ENCODE data around the gene CASQ1. TPM values are rescaled to one million over a fixed set of nuclear protein-coding genes. Genes with fewer than 3 reads are reported as not detected.

CASQ1 gene
- total RNA-seq, 2 donors from 2014 or later, result not detected

DNA sequence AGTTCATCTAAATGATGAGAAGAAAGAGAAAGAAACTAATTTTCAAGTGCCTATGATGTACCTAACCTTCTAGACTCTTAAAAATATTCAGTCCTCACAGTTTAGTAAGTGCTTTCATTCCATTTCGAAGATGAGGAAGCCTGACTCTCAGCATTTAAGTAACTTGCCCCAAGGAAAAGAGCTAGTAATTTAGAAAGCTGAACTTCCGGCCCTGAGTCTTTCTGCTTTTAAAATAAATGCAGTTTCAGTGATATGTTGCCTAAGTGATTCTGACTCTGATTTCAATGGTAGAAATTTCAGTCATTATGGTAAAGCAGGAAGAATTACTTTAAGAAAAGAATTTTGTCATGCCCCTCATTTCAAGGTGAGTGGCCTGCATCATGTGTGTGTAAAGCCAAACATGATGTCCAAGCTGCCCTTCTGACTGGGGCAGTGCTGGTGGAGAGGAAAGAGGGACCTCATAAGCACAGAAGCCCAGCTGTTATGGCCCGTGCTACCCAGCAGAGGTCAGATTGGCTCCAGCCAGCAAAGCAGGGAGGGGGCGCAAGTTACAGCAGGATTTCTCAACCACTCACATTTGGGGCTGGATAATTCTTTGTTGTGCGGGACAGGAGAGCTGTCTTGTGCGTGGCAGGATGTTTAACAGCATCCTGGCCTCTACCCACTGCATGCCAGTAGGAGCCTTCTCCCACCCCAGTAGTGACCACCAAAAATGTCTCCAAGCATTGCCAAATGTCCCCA is 28.2 kb upstream of the CASQ1 start:
- ATAC-seq, result no peak
- TF ChIP-seq, protein P1, sequence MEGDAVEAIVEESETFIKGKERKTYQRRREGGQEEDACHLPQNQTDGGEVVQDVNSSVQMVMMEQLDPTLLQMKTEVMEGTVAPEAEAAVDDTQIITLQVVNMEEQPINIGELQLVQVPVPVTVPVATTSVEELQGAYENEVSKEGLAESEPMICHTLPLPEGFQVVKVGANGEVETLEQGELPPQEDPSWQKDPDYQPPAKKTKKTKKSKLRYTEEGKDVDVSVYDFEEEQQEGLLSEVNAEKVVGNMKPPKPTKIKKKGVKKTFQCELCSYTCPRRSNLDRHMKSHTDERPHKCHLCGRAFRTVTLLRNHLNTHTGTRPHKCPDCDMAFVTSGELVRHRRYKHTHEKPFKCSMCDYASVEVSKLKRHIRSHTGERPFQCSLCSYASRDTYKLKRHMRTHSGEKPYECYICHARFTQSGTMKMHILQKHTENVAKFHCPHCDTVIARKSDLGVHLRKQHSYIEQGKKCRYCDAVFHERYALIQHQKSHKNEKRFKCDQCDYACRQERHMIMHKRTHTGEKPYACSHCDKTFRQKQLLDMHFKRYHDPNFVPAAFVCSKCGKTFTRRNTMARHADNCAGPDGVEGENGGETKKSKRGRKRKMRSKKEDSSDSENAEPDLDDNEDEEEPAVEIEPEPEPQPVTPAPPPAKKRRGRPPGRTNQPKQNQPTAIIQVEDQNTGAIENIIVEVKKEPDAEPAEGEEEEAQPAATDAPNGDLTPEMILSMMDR (IDR thresholded peaks at IDR 0.05), result no peak
- intact Hi-C loops (cut with DNase I), result no loop called here
- no peaks in the 10 kb centered on the region for H3K9me3 ChIP-seq
- no peaks in the 10 kb centered on the region for H3K36me3 ChIP-seq (replicated peaks in 1 of 2; ENCODE audit: insufficient read depth in 1 of 2, low read depth in 2 of 2)
- 62 to 78% methylated on average over 6 of the region's 6 CpGs for WGBS, 2 donors
- no peaks in the 10 kb centered on the region for H3K27me3 ChIP-seq
- H3K4me1 ChIP-seq, result peaks cover 7% of the 10 kb centered on the region
- H3K27ac ChIP-seq, result no peak overlapping the region
- DNase-seq, result peak in 1 of 4 donors; percentile 11
- H3K4me3 ChIP-seq, result no peak overlapping the region

DNA sequence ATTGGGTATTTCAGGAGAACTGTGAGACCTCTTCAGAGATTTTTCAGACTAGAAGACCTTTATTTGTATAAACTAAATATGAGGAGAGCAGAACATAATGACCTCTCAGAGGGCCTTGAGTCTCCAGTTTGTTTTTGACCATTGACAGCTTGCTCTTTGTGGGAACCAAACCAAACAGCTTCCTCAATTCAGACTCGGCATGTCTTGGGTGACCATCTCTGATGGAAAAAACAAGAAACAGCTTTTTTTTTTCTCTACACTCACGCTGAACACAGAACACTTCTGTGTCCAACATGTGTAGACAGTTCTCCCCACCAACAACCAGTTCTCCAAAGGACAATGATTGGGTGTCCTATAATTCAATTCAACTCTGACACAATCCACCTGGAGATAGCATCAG is 27.4 kb upstream of the CASQ1 start:
- Histone ChIP-seq H3K36me3 (replicated peaks in 1 of 2; ENCODE audit: insufficient read depth in 1 of 2, low read depth in 2 of 2) (no peaks in the 10 kb centered on the region), H3K9me3 (no peaks in the 10 kb centered on the region), H3K27me3 (no peaks in the 10 kb centered on the region), H3K4me3 (no peak overlapping the region), H3K4me1 (peaks cover 7% of the 10 kb centered on the region), H3K27ac (no peak overlapping the region)
- no peak for DNase-seq
- ATAC-seq, result no peak
- intact Hi-C loops (cut with DNase I), result no loop called here
- 72 to 73% methylated on average over 2 of the region's 2 CpGs for WGBS, 2 donors
- TF ChIP-seq POLR2A (IDR thresholded peaks at IDR 0.05), result no peak
- TF ChIP-seq, protein P1 (IDR thresholded peaks at IDR 0.05), result no peak

DNA sequence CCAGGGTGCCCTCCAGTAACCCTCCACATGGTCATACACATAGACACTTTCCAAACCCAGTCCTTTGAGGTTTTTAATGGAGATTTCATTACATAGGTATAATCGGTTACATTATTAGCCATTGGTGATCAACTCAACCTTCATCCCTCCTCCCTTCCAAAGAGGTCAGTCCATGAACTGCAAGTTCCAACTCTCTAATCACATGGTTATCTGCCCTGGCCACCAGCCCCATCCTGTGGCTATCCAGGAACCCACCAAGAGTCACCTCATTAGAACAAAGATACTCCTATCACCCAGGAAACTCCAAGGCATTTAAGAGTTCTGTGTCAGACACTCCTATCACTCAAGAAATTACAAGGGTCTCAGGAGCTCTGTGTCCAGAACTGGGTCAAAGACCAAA is 26.8 kb upstream of the CASQ1 start:
- peaks cover 7% of the 10 kb centered on the region for H3K4me1 ChIP-seq
- no peaks in the 10 kb centered on the region for H3K9me3 ChIP-seq
- no peaks in the 10 kb centered on the region for H3K27me3 ChIP-seq
- intact Hi-C loops (cut with DNase I), result no loop called here
- WGBS, 2 donors, result 83 to 95% methylated on average over 1 of the region's 1 CpG
- DNase-seq (no peak), ATAC-seq (no peak)
- no peak overlapping the region for H3K27ac ChIP-seq
- H3K36me3 ChIP-seq (replicated peaks in 1 of 2; ENCODE audit: insufficient read depth in 1 of 2, low read depth in 2 of 2), result no peaks in the 10 kb centered on the region
- TF ChIP-seq POLR2A (IDR thresholded peaks at IDR 0.05), result no peak
- TF ChIP-seq, protein P1 (IDR thresholded peaks at IDR 0.05), result no peak
- H3K4me3 ChIP-seq, result no peak overlapping the region

DNA sequence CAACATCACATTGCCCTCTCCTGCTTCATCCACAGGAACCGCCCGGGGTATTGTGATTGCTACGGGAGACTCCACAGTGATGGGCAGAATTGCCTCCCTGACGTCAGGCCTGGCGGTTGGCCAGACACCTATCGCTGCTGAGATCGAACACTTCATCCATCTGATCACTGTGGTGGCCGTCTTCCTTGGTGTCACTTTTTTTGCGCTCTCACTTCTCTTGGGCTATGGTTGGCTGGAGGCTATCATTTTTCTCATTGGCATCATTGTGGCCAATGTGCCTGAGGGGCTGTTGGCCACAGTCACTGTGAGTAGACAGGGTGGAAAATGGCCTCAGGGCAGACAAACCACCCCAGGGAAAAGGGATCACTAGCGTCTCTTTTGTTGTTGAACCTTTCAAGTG is 26.3 kb upstream of the CASQ1 start:
- peaks cover 7% of the 10 kb centered on the region for H3K4me1 ChIP-seq
- H3K27ac ChIP-seq, result no peak overlapping the region
- ATAC-seq (no peak), DNase-seq (no peak)
- H3K9me3 ChIP-seq, result no peaks in the 10 kb centered on the region
- H3K36me3 ChIP-seq (replicated peaks in 1 of 2; ENCODE audit: insufficient read depth in 1 of 2, low read depth in 2 of 2), result no peaks in the 10 kb centered on the region
- intact Hi-C loops (cut with DNase I), result no loop called here
- no peak overlapping the region for H3K4me3 ChIP-seq
- H3K27me3 ChIP-seq, result no peaks in the 10 kb centered on the region
- 65 to 73% methylated on average over 10 of the region's 10 CpGs for WGBS, 2 donors
- TF ChIP-seq, protein P1 (IDR thresholded peaks at IDR 0.05), result no peak
- no peak for TF ChIP-seq POLR2A (IDR thresholded peaks at IDR 0.05)

Data from body of pancreas (tissue), 4 donors.